Neural progenitor cell (in vitro differentiated cells): Measurements from ENCODE around the gene ZSWIM6. TPM values are rescaled to one million over a fixed set of nuclear protein-coding genes. Genes with fewer than 3 reads are reported as not detected.

Experiments used
- DNase-seq: peaks from one replicate; pipeline ENCODE4 v3.0.0-alpha.2; 2016; ENCODE audit warnings: low spot score
- H2AFZ ChIP-seq: fragments of 200-600 bp; sonication (generic); replicated peaks from 2 replicates; pipeline ENCODE4 v1.6.1; 2016; ENCODE audit warnings: antibody characterized with exemption
- H3F3A ChIP-seq: fragments of 200-600 bp; sonication (generic); 2 replicates; pipeline ENCODE4 v1.6.1; 2016; ENCODE audit warnings: antibody characterized with exemption, low read depth
- H3K27ac ChIP-seq: fragments of 200-600 bp; sonication (generic); 2 replicates; pipeline ENCODE4 v1.5.1; 2016; ENCODE audit warnings: mild to moderate bottlenecking
- H3K27me3 ChIP-seq: fragments of 200-600 bp; sonication (generic); 2 replicates; pipeline ENCODE4 v1.6.1; 2016; ENCODE audit warnings: mild to moderate bottlenecking, moderate library complexity
- H3K36me3 ChIP-seq: fragments of 200-600 bp; sonication (generic); 2 replicates; pipeline ENCODE4 v1.5.1; 2016
- H3K4me1 ChIP-seq: fragments of 200-600 bp; sonication (generic); 2 replicates; pipeline ENCODE4 v1.6.1; 2016; ENCODE audit warnings: mixed run types
- H3K4me2 ChIP-seq: fragments of 200-600 bp; sonication (generic); 2 replicates; pipeline ENCODE4 v1.6.1; 2016
- H3K4me3 ChIP-seq: fragments of 200-600 bp; sonication (generic); 2 replicates; pipeline ENCODE4 v1.5.1; 2016
- H3K79me2 ChIP-seq: fragments of 200-600 bp; sonication (generic); 2 replicates; pipeline ENCODE4 v1.6.1; 2016; ENCODE audit warnings: low read depth
- H3K9ac ChIP-seq: fragments of 200-600 bp; sonication (generic); 2 replicates; pipeline ENCODE4 v1.6.1; 2016
- H3K9me3 ChIP-seq: fragments of 200-600 bp; sonication (generic); 2 replicates; pipeline ENCODE4 v1.5.1; 2016; ENCODE audit warnings: low read depth
- H4K20me1 ChIP-seq: fragments of 200-600 bp; sonication (generic); 2 replicates; pipeline ENCODE4 v1.6.1; 2016; ENCODE audit warnings: low read depth
- H3K27ac Mint-ChIP-seq: 3 replicates; pipeline ENCODE4 v1.8.0; 2021; ENCODE audit warnings: mixed read lengths
- H3K27me3 Mint-ChIP-seq: 2 replicates; pipeline ENCODE4 v1.8.0; 2022; ENCODE audit warnings: low read depth, mild to moderate bottlenecking, inconsistent platforms, moderate library complexity, mixed read lengths; ENCODE audit not compliant: insufficient read depth
- H3K36me3 Mint-ChIP-seq: 3 replicates; pipeline ENCODE4 v1.8.0; 2021; ENCODE audit warnings: mixed read lengths
- H3K4me1 Mint-ChIP-seq: 3 replicates; pipeline ENCODE4 v1.8.0; 2021; ENCODE audit warnings: mixed read lengths
- H3K4me3 Mint-ChIP-seq: 3 replicates; pipeline ENCODE4 v1.8.0; 2021; ENCODE audit warnings: mild to moderate bottlenecking, moderate library complexity, mixed read lengths
- H3K9me3 Mint-ChIP-seq: 3 replicates; pipeline ENCODE4 v1.8.0; 2020; ENCODE audit warnings: mixed read lengths
- EZH2 ChIP-seq: fragments of 200-600 bp; sonication (generic); IDR thresholded peaks from 2 replicates; pipeline ENCODE4 v1.6.1; 2017; ENCODE audit warnings: antibody characterized with exemption, mild to moderate bottlenecking, moderate library complexity
- EZH2phosphoT487 ChIP-seq: fragments of 200-600 bp; sonication (generic); IDR thresholded peaks from 2 replicates; pipeline ENCODE4 v1.6.1; 2017; ENCODE audit warnings: antibody characterized with exemption
- total RNA-seq: library from RNA; depleted of rRNA; stranded (reverse); fragments of >200 nt; gene quantifications from 2 replicates; pipeline ENCODE4 v1.2.3, GENCODE V29; 2015; ENCODE audit warnings: low replicate concordance
- TF ChIP-seq, protein P1 (sequence below): fragments of 200-600 bp; sonication (generic); IDR thresholded peaks from 2 replicates; pipeline ENCODE4 v1.5.1; 2017; ENCODE audit warnings: antibody characterized with exemption, mild to moderate bottlenecking

The ZSWIM6 gene
- total RNA-seq, 1 donor from 2014 or later, result 32.2 TPM

DNA sequence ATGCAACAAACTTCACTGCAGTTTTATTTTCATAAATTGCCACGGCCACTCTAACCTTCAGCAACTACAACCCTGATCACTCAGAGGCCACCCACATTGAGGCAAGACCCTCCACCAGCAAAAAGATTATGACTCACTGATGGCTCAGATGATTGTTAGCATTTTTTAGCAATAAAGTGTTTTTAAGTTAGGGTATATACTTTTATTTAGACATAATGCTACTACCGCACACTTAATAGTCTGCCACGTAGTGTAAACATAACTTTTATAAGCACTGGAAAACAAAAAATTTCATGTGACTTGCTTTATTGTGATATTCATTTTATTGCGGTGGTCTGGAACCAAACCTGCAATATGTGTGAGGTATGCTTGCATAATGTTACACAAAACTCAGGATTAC is 257.9 kb downstream of the ZSWIM6 start:
- Mint-ChIP-seq H3K9me3 (peaks cover 6% of the 10 kb centered on the region), H3K27ac (no peak overlapping the region), H3K4me1 (peaks cover 4% of the 10 kb centered on the region), H3K27me3 (peaks cover 2% of the 10 kb centered on the region), H3K36me3 (no peaks in the 10 kb centered on the region), H3K4me3 (no peak overlapping the region)
- Histone ChIP-seq H3F3A (no peaks in the 10 kb centered on the region), H3K27ac (no peak overlapping the region), H3K36me3 (no peaks in the 10 kb centered on the region), H3K9ac (no peak overlapping the region), H3K4me1 (no peaks in the 10 kb centered on the region), H4K20me1 (no peaks in the 10 kb centered on the region), H3K27me3 (no peaks in the 10 kb centered on the region), H3K4me2 (no peak overlapping the region), H2AFZ (no peak overlapping the region), H3K4me3 (no peak overlapping the region), H3K79me2 (no peaks in the 10 kb centered on the region), H3K9me3 (no peaks in the 10 kb centered on the region)
- DNase-seq, result no peak
- TF ChIP-seq, protein P1, sequence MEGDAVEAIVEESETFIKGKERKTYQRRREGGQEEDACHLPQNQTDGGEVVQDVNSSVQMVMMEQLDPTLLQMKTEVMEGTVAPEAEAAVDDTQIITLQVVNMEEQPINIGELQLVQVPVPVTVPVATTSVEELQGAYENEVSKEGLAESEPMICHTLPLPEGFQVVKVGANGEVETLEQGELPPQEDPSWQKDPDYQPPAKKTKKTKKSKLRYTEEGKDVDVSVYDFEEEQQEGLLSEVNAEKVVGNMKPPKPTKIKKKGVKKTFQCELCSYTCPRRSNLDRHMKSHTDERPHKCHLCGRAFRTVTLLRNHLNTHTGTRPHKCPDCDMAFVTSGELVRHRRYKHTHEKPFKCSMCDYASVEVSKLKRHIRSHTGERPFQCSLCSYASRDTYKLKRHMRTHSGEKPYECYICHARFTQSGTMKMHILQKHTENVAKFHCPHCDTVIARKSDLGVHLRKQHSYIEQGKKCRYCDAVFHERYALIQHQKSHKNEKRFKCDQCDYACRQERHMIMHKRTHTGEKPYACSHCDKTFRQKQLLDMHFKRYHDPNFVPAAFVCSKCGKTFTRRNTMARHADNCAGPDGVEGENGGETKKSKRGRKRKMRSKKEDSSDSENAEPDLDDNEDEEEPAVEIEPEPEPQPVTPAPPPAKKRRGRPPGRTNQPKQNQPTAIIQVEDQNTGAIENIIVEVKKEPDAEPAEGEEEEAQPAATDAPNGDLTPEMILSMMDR, result no peak
- TF ChIP-seq EZH2phosphoT487 (no peak), EZH2 (no peak)

DNA sequence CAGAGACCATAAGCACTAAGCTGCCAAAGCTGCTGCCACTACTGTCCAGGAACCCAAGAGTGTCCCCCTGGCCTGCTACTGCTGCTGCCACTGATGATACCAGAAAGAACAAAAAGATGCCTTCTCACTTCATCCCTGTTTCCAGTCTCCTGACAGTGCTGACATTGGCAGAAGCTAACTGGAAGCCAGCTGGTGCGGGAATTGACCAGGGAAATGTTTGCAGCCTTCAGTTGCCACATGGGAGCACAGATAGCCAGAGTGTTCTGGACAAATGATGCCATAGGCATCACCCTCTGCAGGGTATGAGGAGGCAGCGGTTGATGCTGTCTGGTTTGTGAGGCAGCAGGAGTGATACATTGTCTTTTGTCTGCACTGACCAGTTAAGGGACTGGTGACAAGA is 258.4 kb downstream of the ZSWIM6 start:
- no peaks in the 10 kb centered on the region for H3F3A ChIP-seq
- no peak for DNase-seq
- no peak overlapping the region for H3K4me3 ChIP-seq
- H3K4me2 ChIP-seq, result no peak overlapping the region
- H3K4me1 ChIP-seq, result no peaks in the 10 kb centered on the region
- H3K79me2 ChIP-seq, result no peaks in the 10 kb centered on the region
- Mint-ChIP-seq H3K27ac (no peak overlapping the region), H3K27me3 (peaks cover 2% of the 10 kb centered on the region), H3K9me3 (peaks cover 6% of the 10 kb centered on the region), H3K4me3 (no peak overlapping the region), H3K36me3 (no peaks in the 10 kb centered on the region), H3K4me1 (peaks cover 4% of the 10 kb centered on the region)
- TF ChIP-seq EZH2 (no peak), EZH2phosphoT487 (no peak)
- TF ChIP-seq, protein P1, result no peak
- H3K27me3 ChIP-seq, result no peaks in the 10 kb centered on the region
- no peaks in the 10 kb centered on the region for H3K36me3 ChIP-seq
- H4K20me1 ChIP-seq, result no peaks in the 10 kb centered on the region
- no peak overlapping the region for H3K27ac ChIP-seq
- no peaks in the 10 kb centered on the region for H3K9me3 ChIP-seq
- no peak overlapping the region for H2AFZ ChIP-seq
- H3K9ac ChIP-seq, result no peak overlapping the region

DNA sequence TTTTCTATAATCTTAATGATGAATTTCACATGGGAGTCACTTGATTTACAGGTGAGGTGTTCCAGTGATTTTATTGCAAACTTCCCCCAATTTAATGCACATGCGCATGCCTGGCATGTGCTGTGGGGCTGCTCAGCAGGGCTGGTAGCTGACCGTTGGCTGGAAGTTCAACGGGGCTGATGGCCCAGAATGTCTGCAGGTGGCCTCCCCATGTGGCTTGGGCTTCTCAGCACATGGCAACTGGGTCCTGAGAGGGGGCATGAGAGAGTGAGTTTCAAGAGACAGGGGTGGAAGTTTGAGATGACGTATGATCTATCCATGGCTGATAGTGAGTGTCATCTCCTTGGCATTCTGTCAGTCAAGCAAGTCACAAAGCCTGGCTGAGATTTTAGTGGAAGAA is 259.8 kb downstream of the ZSWIM6 start:
- Histone ChIP-seq H3K9ac (no peak overlapping the region), H3K4me2 (no peak overlapping the region), H3K4me1 (no peaks in the 10 kb centered on the region), H3K27me3 (no peaks in the 10 kb centered on the region), H3K9me3 (no peaks in the 10 kb centered on the region), H3F3A (no peaks in the 10 kb centered on the region), H3K79me2 (no peaks in the 10 kb centered on the region), H4K20me1 (no peaks in the 10 kb centered on the region), H3K4me3 (no peak overlapping the region), H3K36me3 (no peaks in the 10 kb centered on the region), H3K27ac (no peak overlapping the region), H2AFZ (no peak overlapping the region)
- no peak overlapping the region for H3K27ac Mint-ChIP-seq
- TF ChIP-seq EZH2phosphoT487 (no peak), EZH2 (no peak)
- TF ChIP-seq, protein P1, result no peak
- H3K4me3 Mint-ChIP-seq, result no peak overlapping the region
- H3K4me1 Mint-ChIP-seq, result peaks cover 3% of the 10 kb centered on the region
- no peaks in the 10 kb centered on the region for H3K36me3 Mint-ChIP-seq
- H3K27me3 Mint-ChIP-seq, result peaks cover 2% of the 10 kb centered on the region
- no peak for DNase-seq
- H3K9me3 Mint-ChIP-seq, result peaks cover 6% of the 10 kb centered on the region
